Cortex of kidney (tissue), 1 donor: ENCODE data around the gene CHP1.
"Not testable (repeated sequence)": the region's sequence is repeated elsewhere in the genome, so short reads cannot be mapped to it uniquely, and the experiment has no call there.

ENCODE experiments used
- DNase-seq: peaks from one replicate; lab custom pipeline; 2025; lab: John Stamatoyannopoulos, UW

The CHP1 gene

DNA sequence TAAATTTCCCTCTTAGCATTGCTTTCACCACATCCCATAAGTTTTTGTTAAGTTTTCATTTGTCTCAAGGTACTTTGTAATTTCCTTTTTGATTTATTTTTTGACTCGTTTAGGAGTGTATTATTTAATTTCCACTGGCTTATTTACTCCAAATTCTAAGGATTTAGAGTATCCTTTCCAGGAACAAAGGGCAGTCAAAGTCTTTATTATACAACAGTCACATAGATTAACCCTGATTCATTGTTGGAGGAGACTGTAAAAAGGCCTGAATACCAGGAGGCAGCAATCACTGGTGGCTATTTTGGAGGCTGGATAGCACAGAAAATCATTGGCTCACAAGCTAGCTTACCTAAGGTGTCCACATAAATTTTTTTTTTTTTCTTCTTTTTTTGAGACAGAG, 61.5 kb downstream of the CHP1 start:
- no peak for DNase-seq

DNA sequence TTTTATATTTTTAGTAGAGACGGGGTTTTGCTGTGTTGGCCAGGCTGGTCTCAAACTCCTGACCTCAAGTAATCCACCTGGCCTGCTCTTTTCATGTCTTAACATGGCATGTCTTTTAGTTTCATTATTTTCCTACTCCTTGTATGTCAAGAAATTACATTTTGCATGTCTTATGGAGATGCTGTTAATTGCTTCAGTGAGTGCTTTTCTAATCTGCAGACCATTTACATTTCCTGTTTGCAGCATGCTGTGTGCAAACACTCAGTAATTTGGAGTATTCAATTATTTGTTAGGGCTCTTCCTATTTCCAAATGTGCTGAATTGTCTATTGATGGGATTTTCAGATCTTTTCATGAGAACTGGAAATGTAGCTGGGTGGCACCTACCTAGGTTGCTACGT, 70.1 kb downstream of the CHP1 start:
- not testable (repeated sequence) for DNase-seq

GRCh38 chr15:41301587-41301986, 70.5 kb downstream of the CHP1 start:
- DNase-seq: no peak

DNA sequence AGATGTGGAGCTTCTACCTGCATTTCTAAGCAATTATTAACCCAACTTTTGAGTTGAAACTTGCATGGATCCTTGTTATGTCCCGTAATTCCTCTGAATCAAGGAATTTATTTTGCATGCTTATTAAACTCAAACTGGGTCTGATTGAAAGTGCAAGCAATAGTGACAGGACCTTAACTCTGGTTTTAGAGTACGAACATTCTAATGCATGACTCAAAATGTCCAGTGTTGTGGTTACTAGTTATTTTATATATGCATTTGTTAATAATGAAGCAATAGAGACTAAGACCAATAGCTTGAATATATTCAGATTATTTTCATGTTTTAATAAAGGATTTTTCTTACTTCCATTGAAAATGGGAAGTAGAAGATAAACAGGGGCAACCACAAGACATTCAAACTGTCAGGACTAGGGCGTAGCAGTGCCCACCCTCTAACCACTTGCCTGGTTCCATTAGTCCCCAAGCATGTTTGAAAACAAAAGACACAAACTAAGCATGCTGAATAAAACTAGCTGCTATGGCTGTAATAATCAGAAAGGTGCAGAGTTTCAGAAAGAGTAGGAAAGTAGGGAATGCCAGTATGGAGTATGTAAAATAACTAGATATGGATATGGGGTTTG, 73.2 kb downstream of the CHP1 start:
- no peak for DNase-seq

- no peak for DNase-seq
Measured at GRCh38 chr15:41307679-41308078, 76.6 kb downstream of the CHP1 start.

DNA sequence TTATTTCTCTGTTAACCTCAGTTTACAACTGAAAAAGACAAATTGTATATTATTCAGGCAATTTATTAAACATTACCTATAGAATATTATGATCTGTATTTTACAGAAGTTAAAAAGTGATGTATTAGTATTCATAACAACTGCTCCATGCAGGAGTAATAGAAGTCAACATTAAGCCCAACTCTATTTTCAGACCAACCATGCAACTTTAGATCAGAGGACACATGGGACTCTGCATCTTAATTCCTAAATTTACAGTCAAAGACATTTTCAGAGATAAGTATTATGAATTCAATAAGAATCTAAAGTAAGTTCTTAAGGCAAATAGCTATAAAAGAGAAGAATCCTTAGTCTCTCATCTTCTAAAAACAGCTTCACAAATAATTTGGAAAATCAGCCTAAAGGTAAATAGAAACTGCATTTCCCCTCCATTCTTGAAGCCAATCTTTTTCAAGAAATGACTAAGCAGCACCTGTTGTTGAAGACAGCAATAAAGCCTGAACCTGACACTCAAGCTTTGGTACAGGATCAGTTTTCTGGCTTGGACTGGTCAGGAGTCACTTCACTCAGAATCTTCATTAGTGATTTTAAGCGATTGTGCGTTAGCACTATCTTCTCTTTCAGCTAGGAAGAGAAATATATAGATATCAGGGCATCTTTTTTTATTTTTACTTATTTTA, 78.3 kb downstream of the CHP1 start:
- DNase-seq: no peak

- not testable (repeated sequence) for DNase-seq
Measured at GRCh38 chr15:41320805-41321330, 89.8 kb downstream of the CHP1 start.

GRCh38 chr15:41323611-41324010, 92.5 kb downstream of the CHP1 start:
- no peak for DNase-seq

DNA sequence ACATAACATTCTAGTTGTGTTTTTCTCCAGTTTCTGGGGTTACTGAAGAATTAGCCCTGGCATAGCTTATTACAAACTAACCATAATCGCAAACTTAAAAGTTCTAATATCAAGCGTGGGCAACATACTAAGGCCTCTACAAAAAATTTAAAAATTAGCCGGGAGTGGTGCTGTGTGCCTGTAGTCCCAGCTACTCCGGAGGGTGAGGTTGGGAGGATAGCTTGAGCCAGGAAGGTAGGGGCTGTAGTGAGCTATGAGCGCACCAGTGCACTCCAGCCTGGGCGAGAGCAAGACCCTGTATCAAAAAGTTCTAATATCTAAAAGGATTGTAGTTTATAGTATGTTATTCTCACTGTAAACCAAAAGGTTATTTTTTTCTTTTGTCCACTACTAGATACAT, 100.2 kb downstream of the CHP1 start:
- no peak for DNase-seq
